MM.1S (cell line): ENCODE measurements around the gene CRYBA2.

ENCODE experiments used
- DNase-seq: peaks from one replicate; pipeline ENCODE4 v3.0.0-alpha.2; 2015
- H2AFZ ChIP-seq: fragments of 300-600 bp; sonication (generic); 2 replicates; pipeline ENCODE4 v1.6.0; 2016; ENCODE audit warnings: antibody characterized with exemption, low read length
- H3F3A ChIP-seq: fragments of 300-600 bp; sonication (generic); 2 replicates; pipeline ENCODE4 v1.6.1; 2016; ENCODE audit warnings: mild to moderate bottlenecking, antibody characterized with exemption, low read length, moderate library complexity, mixed read lengths; ENCODE audit not compliant: insufficient read depth
- H3K27ac ChIP-seq: fragments of 300-600 bp; sonication (generic); 2 replicates; pipeline ENCODE4 v1.5.1; 2016; ENCODE audit warnings: mild to moderate bottlenecking, low read length
- H3K27me3 ChIP-seq: fragments of 300-600 bp; sonication (generic); replicated peaks from 2 replicates; pipeline ENCODE4 v1.6.0; 2016; ENCODE audit warnings: low read length; ENCODE audit not compliant: insufficient read depth
- H3K36me3 ChIP-seq: fragments of 300-600 bp; sonication (generic); replicated peaks from 2 replicates; pipeline ENCODE4 v1.6.1; 2016; ENCODE audit warnings: mild to moderate bottlenecking, low read length, mixed read lengths; ENCODE audit not compliant: insufficient read depth
- H3K4me1 ChIP-seq: fragments of 300-600 bp; sonication (generic); 2 replicates; pipeline ENCODE4 v1.6.1; 2016; ENCODE audit warnings: low read length, mixed read lengths
- H3K4me2 ChIP-seq: fragments of 300-600 bp; sonication (generic); 2 replicates; pipeline ENCODE4 v1.6.0; 2016; ENCODE audit warnings: low read depth, low read length
- H3K4me3 ChIP-seq: fragments of 300-600 bp; sonication (generic); 2 replicates; pipeline ENCODE4 v1.5.1; 2016; ENCODE audit warnings: low read length, mixed read lengths
- H3K79me2 ChIP-seq: fragments of 300-600 bp; sonication (generic); 2 replicates; pipeline ENCODE4 v1.6.1; 2016; ENCODE audit warnings: mixed run types, low read length, mixed read lengths
- H3K9ac ChIP-seq: fragments of 300-600 bp; sonication (generic); 2 replicates; pipeline ENCODE4 v1.6.1; 2016; ENCODE audit warnings: low read length, mixed read lengths
- H3K9me2 ChIP-seq: fragments of 300-600 bp; sonication (generic); replicated peaks from 2 replicates; pipeline ENCODE4 v1.6.1; 2016; ENCODE audit warnings: mild to moderate bottlenecking, low read length, mixed read lengths; ENCODE audit not compliant: insufficient read depth
- H3K9me3 ChIP-seq: fragments of 300-600 bp; sonication (generic); replicated peaks from 2 replicates; pipeline ENCODE4 v1.6.1; 2016; ENCODE audit warnings: mild to moderate bottlenecking, low read length, mixed read lengths; ENCODE audit not compliant: insufficient read depth
- H4K20me1 ChIP-seq: fragments of 300-600 bp; sonication (generic); 2 replicates; pipeline ENCODE4 v1.6.1; 2016; ENCODE audit warnings: mild to moderate bottlenecking, low read length, moderate library complexity, mixed read lengths; ENCODE audit not compliant: insufficient read depth
- CTCF ChIP-seq: fragments of 300-600 bp; sonication (generic); IDR thresholded peaks from 2 replicates; pipeline ENCODE4 v1.5.1; 2016; ENCODE audit warnings: antibody characterized with exemption, low read length, mixed read lengths
- EZH2 ChIP-seq: fragments of 300-600 bp; sonication (generic); optimal IDR thresholded peaks from 2 replicates; pipeline ENCODE3; 2017; ENCODE audit warnings: low read depth, mild to moderate bottlenecking, antibody characterized with exemption, low read length, mixed read lengths
- EZH2phosphoT487 ChIP-seq: fragments of 300-600 bp; sonication (generic); IDR thresholded peaks from 2 replicates; pipeline ENCODE4 v1.6.1; 2018; ENCODE audit warnings: antibody characterized with exemption, low read length

CRYBA2 gene

GRCh38 chr2:219010873-219011272 lies 17.7 kb upstream of the CRYBA2 start:
- no peak for TF ChIP-seq EZH2phosphoT487
- TF ChIP-seq CTCF = no peak
- no peak for TF ChIP-seq EZH2
- no peaks in the 10 kb centered on the region for H3K36me3 ChIP-seq
- no peaks in the 10 kb centered on the region for H3K9me3 ChIP-seq
- H3K79me2 ChIP-seq = no peaks in the 10 kb centered on the region
- no peaks in the 10 kb centered on the region for H4K20me1 ChIP-seq
- no peak overlapping the region for H3K4me2 ChIP-seq
- H2AFZ ChIP-seq = no peak overlapping the region
- no peaks in the 10 kb centered on the region for H3K4me1 ChIP-seq
- no peaks in the 10 kb centered on the region for H3F3A ChIP-seq
- no peak overlapping the region for H3K4me3 ChIP-seq
- no peak for DNase-seq
- H3K9ac ChIP-seq = no peak overlapping the region
- H3K27me3 ChIP-seq = peaks cover 59% of the 10 kb centered on the region
- no peak overlapping the region for H3K27ac ChIP-seq
- H3K9me2 ChIP-seq = no peaks in the 10 kb centered on the region

- Histone ChIP-seq H3K9me3 (no peaks in the 10 kb centered on the region), H3K4me2 (no peak overlapping the region), H3K79me2 (no peaks in the 10 kb centered on the region), H2AFZ (no peak overlapping the region), H3K27ac (no peak overlapping the region), H3K9ac (no peak overlapping the region), H3K9me2 (no peaks in the 10 kb centered on the region), H3K4me1 (no peaks in the 10 kb centered on the region), H3K4me3 (no peak overlapping the region), H4K20me1 (no peaks in the 10 kb centered on the region), H3F3A (no peaks in the 10 kb centered on the region), H3K27me3 (peaks cover 61% of the 10 kb centered on the region), H3K36me3 (no peaks in the 10 kb centered on the region)
- peak; percentile 39 for DNase-seq
- no peak for TF ChIP-seq EZH2
- TF ChIP-seq CTCF = peak; percentile 67
- no peak for TF ChIP-seq EZH2phosphoT487
Measured at GRCh38 chr2:219010162-219010756, 17.0 kb upstream of the CRYBA2 start.

GRCh38 chr2:219009294-219009693 lies 16.1 kb upstream of the CRYBA2 start:
- H3K9me2 ChIP-seq = no peaks in the 10 kb centered on the region
- no peak for TF ChIP-seq EZH2phosphoT487
- TF ChIP-seq CTCF = no peak
- no peak for TF ChIP-seq EZH2
- H3K36me3 ChIP-seq = no peaks in the 10 kb centered on the region

More at GRCh38 chr2:219009294-219009693, 16.1 kb upstream of the CRYBA2 start:
- DNase-seq = no peak
- Histone ChIP-seq H3K4me2 (no peak overlapping the region), H3K9ac (no peak overlapping the region), H2AFZ (no peak overlapping the region), H3K4me3 (no peak overlapping the region), H3K27ac (no peak overlapping the region), H3K79me2 (no peaks in the 10 kb centered on the region), H3K27me3 (peaks cover 59% of the 10 kb centered on the region), H3K4me1 (no peaks in the 10 kb centered on the region), H4K20me1 (no peaks in the 10 kb centered on the region), H3F3A (no peaks in the 10 kb centered on the region), H3K9me3 (no peaks in the 10 kb centered on the region)
